G401 (cell line): ENCODE data around the gene ASGR1. TPM values are rescaled to one million over a fixed set of nuclear protein-coding genes. Genes with fewer than 3 reads are reported as not detected.

Source experiments
- DNase-seq: peaks from one replicate; pipeline ENCODE4 v3.0.0-alpha.2; 2015; ENCODE audit warnings: low spot score
- in situ Hi-C: cut with HindIII; loops from 2 replicates; pipeline ENCODE4 v1.10.0; 2016; ENCODE audit warnings: low sequenced_read_pairs, mixed read lengths
- total RNA-seq: library from RNA; depleted of rRNA; stranded (reverse); fragments of >200 nt; shearing (Covaris generic); gene quantifications from 2 replicates; pipeline ENCODE4 v1.2.3, GENCODE V29; 2014

The ASGR1 gene
- total RNA-seq, 1 experiment from 2014 or later: 7.1 TPM

DNA sequence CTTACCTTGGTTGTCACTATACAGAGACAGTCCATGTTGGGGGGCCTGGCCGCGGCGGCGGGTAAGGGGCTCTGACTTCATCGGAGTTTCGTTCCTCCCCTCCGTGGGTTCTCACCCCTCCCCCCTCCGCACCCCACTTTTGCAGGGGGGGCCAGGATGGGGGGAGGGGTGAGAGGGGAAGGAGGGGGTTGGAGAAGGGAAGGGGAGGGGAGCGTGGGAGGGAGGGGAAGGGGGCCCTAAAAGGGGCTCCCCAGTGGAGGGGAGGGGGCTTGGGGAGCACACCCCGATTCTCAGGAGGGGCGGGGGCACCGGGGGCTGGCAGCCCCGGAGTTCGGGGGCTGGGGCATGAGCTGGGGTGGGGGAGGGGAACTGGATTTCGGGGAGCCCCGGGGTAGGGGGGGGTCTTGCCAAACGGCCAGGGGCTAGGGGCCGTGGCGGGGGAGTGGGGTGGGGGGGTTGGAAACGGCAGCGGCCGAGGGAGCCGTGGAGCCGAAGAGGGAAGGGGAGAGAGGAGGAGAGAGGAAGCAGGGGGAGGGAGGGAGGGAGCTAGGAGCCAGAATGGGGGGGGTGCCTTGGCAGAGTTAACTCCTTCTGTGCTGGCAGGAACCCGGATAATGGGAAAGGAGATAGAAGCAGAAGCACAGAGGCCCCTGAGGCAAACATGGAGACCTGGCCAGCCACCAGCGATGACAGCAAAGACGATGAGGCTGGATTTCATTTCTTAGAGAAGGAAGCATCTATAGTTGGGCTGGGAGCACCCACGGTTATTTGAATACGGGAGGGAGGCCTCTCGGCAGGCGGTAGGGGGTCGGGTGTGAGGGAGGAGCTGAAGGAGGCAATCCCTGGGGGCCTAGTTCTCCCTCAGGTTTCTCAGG is 38.2 kb upstream of the ASGR1 start:
- DNase-seq: peak; percentile 88
- in situ Hi-C loops: no loop called here

DNA sequence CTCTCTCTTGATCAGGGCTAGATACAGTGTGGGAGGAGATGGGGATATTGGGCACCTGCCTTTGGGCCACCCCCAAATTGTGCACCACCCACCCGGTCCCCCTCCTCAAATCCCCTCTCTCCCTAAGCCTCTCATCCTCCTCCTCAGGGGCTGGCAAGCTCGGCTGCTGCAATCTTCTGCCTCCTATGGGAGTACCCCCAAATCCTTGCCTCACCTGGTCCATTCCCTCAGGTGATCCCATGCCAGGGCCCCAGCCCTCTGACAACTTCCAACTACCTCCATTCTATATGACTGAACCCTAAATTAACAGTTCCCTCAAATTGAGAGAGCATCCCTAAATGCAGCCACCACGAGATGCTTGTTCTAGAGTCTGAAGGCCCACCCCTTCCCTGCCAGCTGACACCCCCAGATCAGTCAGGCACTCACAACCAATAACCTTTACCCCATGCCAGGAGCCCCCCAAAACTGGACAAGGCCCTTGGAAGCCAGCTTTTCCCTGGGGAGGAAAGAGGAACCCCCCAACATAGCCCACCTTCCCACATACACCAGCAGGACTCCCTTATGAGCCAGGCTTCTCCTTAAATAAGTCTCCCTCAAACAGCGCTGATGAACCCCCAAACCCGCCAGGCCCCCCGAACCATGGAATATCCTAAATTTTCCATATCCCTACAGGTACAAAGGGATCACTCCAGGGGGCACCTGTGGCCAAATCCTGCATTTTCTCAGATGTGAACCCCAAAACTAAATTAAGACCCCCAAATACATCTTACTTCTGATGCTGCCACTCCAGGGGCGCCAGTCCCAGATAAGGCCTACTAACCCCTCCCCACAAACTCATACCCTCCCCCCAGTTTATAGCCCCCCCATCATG is 37.3 kb upstream of the ASGR1 start:
- in situ Hi-C loops: no loop called here

DNA sequence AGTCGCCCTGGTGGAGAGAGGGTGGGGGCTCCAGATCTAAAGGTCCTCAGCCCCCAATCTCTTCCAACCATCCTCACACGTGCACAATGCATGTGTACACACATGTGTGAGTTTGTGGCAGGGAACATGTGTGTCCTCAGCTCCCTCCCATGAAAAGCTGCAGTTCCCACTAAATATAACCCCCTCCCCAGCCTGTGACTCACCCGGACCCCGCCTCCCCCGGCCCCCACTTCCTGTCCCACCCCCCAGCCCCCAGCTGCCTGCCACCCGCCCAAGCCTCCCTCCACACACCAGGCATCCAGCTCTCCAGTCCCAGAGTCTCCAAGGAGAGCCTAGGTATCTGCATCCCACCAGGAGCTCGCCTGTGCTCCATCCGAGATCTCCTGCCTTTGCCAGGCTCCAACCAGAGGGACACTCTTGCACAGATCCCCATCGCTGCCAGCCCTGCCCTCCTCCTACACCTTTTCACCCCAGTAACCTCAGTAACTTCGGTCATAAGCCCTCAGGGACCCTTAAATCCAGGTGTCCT is 36.5 kb upstream of the ASGR1 start:
- DNase-seq: peak; percentile 39
- in situ Hi-C loops: no loop called here

More for the DNA sequence above, 37.3 kb upstream of the ASGR1 start:
- peak; percentile 27 for DNase-seq

DNA sequence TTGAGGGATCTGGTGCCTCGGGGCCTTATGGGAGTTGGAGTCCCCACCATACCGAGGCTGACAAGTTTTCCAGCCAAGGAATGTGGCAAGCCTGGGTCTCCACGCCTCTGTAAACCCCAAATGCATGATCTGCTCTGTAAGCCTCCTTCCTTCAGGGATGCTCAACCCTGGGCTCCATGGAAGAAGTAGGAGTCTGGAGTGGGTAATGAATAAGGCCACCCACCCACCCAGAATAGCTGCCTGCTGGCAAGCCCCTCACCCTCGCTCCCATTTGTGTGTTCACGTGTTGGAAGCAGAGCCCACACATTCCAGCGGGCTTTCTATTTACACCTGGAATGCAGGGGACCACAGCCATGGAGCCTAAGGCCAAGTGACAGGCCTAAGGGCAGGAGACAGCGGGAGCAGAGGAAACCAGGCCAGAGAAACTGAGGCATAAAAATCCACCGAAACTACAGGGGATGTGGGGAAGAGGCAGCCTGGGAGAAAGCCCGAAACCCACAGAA is 36.0 kb upstream of the ASGR1 start:
- in situ Hi-C loops: no loop called here
- no peak for DNase-seq

DNA sequence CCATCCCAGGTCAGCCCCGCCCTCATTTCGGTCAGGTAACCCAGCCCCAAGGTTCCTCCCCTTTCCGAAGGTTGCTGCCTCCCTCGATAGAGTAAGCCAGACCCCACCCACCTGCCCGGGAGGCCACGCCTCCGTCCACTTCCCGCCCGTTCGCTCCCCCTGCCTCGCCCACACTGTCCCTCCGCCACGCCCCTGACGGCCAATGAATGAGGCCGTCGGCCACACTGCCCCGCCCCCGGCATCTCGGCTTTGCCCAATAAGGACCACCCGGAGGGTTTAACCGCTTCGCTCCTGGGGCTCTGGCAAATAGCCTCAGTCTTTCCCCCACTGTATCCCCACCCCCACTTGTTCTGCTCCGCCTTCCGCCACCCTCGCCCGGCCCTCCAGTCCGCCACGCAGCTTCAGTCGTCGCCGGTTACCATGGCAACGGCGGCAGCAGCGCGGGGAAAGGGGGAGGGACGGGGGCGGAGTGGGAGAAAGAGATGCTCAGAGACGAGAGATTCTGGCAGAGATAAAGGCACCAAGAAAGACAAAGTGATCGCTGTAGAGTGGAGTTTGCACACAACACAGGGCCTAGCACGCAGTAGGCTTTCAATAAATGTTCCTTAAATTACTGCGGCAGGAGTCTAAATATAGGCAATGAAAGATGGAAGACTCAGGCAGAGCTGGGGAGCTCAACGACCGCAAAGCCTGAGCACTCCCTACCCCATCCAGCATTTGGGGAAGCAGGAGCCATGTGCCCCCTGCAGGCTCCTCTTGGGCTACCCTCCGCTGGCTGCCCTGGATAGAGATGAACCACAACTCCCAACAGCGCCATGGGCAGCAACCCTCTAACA is 35.3 kb upstream of the ASGR1 start:
- in situ Hi-C loops: no loop called here
- peak; percentile 98 for DNase-seq

DNA sequence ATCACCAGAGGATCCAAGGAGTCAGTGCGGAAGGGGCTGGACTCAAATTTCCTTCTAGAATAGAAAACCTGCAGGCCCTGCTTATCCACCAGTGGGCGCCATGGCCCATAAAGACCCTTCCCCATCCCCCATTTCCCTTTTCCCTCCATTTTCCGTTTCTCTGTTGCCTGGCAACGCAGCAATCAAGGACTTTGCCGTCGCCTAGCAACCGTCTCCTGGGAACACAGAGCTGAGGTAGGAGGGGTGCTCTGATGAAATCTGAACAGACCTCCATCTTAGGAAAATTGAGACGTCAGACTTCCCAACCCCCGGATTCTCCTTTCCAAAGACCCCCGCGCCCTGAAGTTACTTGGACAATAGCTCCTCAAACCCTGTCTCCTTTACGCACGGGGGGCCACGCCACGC is 34.7 kb upstream of the ASGR1 start:
- DNase-seq: peak; percentile 86
- in situ Hi-C loops: no loop called here

DNA sequence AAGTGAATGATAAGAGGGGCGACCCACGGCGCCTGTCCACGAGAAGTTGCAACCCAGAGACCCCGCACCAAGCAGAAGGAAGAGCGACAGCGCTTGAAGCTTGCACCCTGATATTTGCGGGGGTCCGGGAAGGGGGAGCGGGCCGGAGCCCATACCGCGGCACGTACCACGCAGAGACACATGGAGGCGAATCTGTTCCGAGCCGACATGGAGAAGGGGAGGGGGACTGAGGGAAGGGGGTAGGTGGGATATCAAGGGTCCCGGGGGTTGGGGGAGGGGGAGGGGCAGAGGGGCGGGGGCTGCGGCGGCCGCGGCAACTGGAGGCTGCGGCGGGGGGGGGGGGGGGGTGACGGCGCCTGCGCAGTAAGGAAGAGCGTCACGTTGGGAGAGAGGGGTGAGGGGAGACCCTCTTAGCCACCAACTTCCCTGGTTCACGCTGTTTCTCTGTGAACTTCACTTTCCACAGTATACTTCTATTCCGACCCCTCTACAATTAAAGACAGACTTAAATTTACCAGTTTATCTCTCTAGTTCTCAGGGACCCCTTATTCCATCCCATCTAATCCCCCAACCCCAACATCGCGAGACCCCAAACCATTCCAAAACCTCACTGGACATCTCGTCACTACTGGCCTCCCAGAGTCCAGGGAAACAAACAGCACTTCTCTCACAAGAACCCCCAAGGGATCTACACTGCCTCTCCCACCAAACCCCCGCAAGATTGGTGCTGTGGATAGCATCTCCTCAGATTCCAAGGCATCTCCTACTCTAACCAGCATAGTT is 32.5 kb upstream of the ASGR1 start:
- in situ Hi-C loops: no loop called here
- peak; percentile 6 for DNase-seq

DNA sequence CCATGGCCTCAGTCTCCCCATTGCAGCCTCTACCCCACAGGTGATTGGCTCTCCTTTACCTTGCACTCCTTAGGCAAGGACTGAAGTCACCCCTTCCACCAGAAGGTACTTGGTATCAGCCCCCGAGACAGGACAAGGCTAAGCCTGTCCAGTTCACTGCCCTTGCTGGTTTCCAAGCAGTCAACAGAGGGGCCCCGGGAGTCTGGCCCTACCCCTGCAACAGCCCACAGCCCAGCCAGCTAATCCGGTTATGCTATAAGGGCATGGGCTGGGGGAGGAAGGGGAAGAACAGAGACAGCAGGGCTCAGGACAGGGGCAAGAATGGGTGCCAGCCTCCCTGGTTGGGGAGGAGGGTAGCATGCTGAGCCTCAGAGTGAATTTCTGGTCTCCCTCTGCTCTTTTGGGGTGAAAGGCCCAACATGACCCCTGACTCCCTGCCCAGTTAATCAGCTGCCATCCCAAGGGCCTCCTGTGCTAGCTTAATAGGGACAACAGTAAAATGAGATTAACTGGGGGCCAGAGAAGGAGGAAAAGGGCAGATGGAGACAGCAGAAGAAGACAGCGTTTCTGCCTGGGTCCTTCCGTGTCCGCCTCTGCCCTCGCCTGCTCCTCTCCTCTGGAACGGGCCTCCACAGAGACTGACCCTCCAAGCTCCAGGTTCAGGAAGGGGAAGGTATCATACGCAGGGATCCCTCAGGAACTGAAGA is 29.7 kb upstream of the ASGR1 start:
- DNase-seq: no peak
- in situ Hi-C loops: no loop called here

DNA sequence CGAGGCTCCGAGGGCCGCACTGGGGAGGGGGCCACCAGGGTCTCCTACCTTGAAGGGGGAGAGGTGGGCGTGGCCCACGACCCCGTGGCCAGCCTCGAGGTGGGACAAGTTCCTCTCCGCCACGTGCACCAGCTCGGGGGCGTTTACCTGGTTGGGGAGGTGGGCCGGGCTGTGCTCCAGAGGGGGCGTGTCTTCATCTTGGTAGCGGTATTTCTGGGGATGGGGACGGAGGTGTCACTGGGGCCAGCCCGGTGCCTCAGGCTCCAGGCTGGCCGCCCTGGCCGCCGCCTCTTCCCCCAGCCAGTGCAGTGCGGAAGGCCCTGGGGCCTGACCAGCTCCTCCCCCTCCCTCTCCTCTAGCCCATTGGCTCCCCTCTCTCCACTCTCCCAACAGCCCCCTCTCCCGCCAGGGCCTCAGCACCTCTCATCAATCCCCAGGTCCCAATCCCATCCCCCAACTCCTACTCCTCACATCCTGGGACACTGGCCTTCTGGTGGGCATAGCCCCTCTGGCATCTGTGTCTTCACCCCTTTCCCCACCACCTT is 28.9 kb upstream of the ASGR1 start:
- in situ Hi-C loops: no loop called here
- DNase-seq: peak; percentile 54

DNA sequence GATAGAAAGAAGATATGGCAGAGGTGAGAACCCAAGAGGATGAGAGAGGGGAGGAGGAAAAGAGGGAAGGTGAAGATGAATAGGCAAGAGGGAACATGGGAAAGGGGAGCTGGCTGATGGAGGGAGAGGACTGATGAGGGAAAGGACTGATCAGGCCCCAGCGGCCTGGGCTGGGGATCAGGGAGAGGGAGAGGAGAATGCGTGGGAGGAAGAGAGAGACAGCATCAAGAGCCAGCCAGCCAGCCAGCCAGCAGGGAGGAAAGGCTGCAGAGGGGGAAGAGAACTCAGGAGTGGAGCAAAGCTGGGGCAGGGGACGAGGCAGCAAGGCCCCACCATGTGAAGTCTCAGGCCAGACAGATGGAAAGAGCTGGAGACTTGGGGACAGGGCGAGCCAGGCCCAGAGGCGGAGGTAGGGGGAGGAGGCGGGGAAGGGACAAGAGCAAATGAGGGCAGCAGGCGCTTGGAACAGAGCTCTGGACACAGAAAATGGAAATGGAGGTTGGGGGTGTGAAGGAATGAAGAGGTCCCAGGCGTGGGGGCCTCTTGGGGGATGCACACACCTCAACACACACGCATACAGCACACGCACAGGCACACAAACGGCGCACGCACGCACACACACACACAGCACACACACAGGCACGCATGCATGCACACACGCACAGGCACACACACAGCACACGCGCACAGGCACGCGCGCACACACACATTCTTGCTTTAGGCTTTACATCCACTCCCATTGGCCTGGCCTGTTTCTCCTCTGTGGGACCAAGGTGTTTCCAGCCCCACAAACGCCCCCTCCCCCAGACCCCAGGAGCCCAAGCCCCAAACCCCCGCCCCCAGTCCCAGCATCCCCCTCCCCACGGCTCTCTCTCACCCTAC is 28.2 kb upstream of the ASGR1 start:
- in situ Hi-C loops: no loop called here
- peak; percentile 66 for DNase-seq

DNA sequence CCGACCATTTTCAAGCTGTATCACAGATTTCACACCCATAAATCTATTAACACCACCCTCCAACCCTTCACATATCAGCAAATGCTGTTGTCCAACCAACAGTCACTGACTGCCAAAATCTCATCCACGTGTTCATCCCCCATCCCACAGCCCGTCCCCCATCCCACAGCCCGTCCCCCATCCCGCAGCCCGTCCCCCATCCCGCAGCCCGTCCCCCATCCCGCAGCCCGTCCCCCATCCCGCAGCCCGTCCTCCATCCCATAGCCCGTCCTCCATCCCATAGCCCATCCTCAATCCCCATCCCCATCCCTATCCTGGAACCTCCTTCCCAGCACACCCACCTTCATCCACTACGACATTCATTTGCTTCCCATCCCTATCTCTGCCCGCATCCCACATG is 26.4 kb upstream of the ASGR1 start:
- no peak for DNase-seq
- in situ Hi-C loops: no loop called here

DNA sequence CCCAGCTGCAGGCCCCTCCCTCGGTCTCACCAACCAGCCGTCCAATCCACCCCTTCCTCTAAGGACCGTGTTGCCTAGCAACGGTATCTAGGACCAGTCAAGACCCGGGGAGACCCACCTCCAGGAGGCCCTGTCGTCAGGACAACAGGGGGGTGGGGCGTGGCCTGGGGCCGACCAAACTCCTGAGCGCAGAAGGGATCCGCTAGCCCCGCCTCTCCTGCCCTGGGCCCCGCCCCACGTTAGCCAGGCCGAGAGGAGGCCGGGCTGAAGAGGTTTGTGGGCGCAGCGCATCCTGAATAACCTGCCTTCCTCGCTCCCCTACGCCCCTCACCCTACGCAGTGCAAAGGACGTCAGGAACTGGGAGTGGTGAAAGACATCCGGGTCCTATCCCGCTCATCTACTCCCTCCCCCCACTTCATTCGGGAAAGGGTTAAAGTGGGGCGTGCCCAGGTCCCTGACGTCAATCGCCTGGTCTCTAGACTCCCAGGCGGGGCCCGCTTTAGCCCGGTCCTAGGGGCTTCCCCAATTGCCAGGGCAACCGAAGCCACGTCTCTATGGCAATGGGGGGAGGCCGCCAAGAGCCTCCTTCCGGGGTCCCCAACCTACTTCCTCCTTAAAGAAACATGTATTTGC is 25.8 kb upstream of the ASGR1 start:
- peak; percentile 93 for DNase-seq

DNA sequence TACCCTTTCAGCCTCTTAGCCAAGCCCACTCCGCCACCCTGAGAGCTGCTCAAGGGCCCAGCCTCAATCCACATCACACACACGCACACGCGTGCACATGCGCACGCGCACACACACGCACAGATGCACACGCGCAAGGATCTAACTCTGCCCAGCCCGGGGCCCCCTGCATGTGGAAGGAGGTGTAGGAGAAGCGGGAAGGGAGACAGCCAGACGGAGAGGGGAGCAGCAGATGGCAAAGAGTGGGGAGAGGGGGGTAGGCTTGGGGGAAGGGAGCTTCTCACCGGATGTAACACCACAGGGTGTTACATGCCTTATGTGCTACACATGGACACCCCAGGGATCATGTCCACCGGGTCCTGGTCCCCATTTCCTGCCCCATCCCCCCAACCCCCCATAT is 25.2 kb upstream of the ASGR1 start:
- in situ Hi-C loops: no loop called here
- peak; percentile 73 for DNase-seq

More for the DNA sequence above, 25.8 kb upstream of the ASGR1 start:
- in situ Hi-C loops: no loop called here

DNA sequence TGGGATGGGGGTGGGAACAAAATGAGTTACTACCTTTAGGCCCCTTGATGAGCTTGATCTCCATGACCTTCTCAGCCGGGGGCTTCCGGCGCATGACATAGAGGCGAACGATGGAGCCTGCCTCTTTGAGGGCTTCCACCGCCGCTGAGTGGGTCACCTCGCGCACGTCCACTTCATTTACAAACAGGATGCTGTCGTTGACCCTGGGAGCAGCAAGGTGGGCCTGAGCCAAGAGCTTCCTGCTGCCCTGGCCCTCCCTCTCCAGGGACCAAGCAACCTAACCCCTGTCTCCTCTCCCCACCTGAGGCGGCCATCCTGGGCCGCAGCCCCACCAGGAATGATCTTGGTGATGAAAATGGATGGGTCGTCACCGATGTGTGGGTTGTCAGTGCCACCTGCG is 24.2 kb upstream of the ASGR1 start:
- in situ Hi-C loops: no loop called here
- no peak for DNase-seq

DNA sequence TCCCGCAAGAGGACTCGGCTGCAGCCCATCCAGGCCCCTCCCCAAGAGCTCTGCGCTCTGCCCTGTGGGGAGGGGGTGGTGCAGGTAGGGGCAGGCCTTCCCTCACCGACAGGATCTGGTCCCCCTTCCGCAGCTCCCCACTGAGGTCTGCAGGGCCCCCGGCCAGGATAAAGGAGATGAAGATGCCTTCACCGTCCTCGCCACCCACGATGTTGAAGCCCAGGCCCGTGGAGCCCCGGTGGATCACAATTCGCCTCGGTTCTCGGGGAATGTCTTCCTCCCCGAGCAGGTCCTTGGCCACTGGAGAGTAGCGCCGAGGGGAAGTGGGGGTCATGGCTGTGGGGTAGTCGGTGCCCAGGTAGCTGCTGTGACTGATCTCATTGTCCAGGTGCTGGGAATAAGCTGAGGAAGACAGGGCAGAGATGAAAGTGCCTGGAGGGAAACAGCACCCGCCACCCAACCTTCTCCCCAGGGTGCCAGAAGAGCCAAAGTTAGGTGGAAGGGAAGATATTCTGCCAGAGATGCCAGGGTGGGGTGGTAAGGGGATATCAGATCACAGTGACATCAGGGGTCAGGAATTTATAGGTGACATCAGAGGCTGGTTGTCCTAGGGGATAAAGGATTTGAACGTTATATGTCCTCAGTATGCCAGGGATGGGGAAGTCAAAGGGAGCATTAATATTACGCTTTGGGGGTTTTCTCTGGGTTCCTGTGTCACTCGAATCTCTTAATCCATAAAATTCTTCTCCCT is 17.7 kb upstream of the ASGR1 start:
- in situ Hi-C loops: no loop called here
- no peak for DNase-seq
